OCI-LY7 (cell line): ENCODE measurements around the gene TPO. TPM values are rescaled to one million over a fixed set of nuclear protein-coding genes. Genes with fewer than 3 reads are reported as not detected.
A peak's percentile ranks its signal among the peaks of the same experiment; 100 is the strongest.

Experiments used
- BruUV-seq: library from RNA; stranded (reverse); fragments of 400-500 nt; replicated peaks from 2 replicates; lab custom pipeline; 2021; lab: Mats Ljungman, UMichigan
- CTCF ChIA-PET: fragments of 300-600 bp; sonication (Branson Sonifier 250); formaldehyde crosslinking; loops from one replicate; lab custom pipeline; 2022; ENCODE audit warnings: antibody characterized with exemption; ENCODE audit not compliant: unreplicated experiment; lab: Charles Lee
- POLR2A ChIA-PET: fragments of 300-600 bp; sonication (Branson Sonifier 250); formaldehyde crosslinking; loops from one replicate; lab custom pipeline; 2022; ENCODE audit warnings: antibody characterized with exemption; lab: Charles Lee
- DNase-seq: peaks from one replicate; pipeline ENCODE4 v3.0.0-alpha.2; 2015; ENCODE audit warnings: low spot score
- H2AFZ ChIP-seq: fragments of 200-600 bp; sonication (generic), shearing (Covaris generic); 2 replicates; pipeline ENCODE4 v1.6.1; 2014; ENCODE audit warnings: mild to moderate bottlenecking, antibody characterized with exemption, low read length, moderate library complexity
- H3K27ac ChIP-seq: fragments of 200-600 bp; sonication (generic); 2 replicates; pipeline ENCODE4 v1.5.1; 2014; ENCODE audit warnings: mixed run types, low read depth, mild to moderate bottlenecking, moderate library complexity, low read length, inconsistent platforms; ENCODE audit not compliant: poor library complexity, severe bottlenecking
- H3K36me3 ChIP-seq: fragments of 200-600 bp; sonication (generic); 2 replicates; pipeline ENCODE4 v1.6.1; 2014; ENCODE audit warnings: mild to moderate bottlenecking, antibody characterized with exemption, low read length, moderate library complexity, mixed read lengths; ENCODE audit not compliant: insufficient read depth
- H3K4me1 ChIP-seq: fragments of 200-600 bp; sonication (generic); 2 replicates; pipeline ENCODE4 v1.5.1; 2014; ENCODE audit warnings: mild to moderate bottlenecking, low read length; ENCODE audit not compliant: insufficient read depth, poor library complexity, severe bottlenecking
- H3K4me2 ChIP-seq: fragments of 200-600 bp; sonication (generic); 2 replicates; pipeline ENCODE4 v1.6.1; 2014; ENCODE audit warnings: mild to moderate bottlenecking, low read length
- H3K4me3 ChIP-seq: fragments of 200-600 bp; sonication (generic); 2 replicates; pipeline ENCODE4 v1.5.1; 2014; ENCODE audit warnings: mild to moderate bottlenecking, low read depth, low read length; ENCODE audit not compliant: poor library complexity, severe bottlenecking
- H3K79me2 ChIP-seq: fragments of 200-600 bp; sonication (generic); 2 replicates; pipeline ENCODE4 v1.6.1; 2016; ENCODE audit warnings: low read depth, mild to moderate bottlenecking, low read length, moderate library complexity, mixed read lengths; ENCODE audit not compliant: insufficient read depth
- H3K9me2 ChIP-seq: fragments of 200-600 bp; sonication (generic); 2 replicates; pipeline ENCODE4 v1.6.1; 2016; ENCODE audit warnings: mild to moderate bottlenecking, low read length, mixed read lengths; ENCODE audit not compliant: insufficient read depth
- H3K9me3 ChIP-seq: fragments of 200-600 bp; sonication (generic); 2 replicates; pipeline ENCODE4 v1.6.1; 2014; ENCODE audit warnings: mild to moderate bottlenecking, mixed run types, low read length, mixed read lengths
- H4K20me1 ChIP-seq: fragments of 200-600 bp; sonication (generic); 2 replicates; pipeline ENCODE4 v1.6.1; 2014; ENCODE audit warnings: mild to moderate bottlenecking, antibody characterized with exemption, low read length, moderate library complexity, mixed read lengths; ENCODE audit not compliant: insufficient read depth
- CTCF ChIP-seq: fragments of 200-600 bp; sonication (generic); conservative IDR thresholded peaks from 2 replicates; pipeline ENCODE4 v1.5.1; 2014; ENCODE audit warnings: mild to moderate bottlenecking, antibody characterized with exemption, low read length, moderate library complexity, mixed read lengths
- EZH2phosphoT487 ChIP-seq: fragments of 200-600 bp; sonication (generic); IDR thresholded peaks from 2 replicates; pipeline ENCODE4 v1.6.1; 2018; ENCODE audit warnings: low read depth, borderline replicate concordance, mild to moderate bottlenecking, mixed run types, antibody characterized with exemption, low read length, moderate library complexity, mixed read lengths
- intact Hi-C: fragments of 100-400 bp; cut with micrococcal nuclease; formaldehyde crosslinking; loops from one replicate; pipeline ENCODE4 v1.10.0; 2022; ENCODE audit not compliant: unreplicated experiment
- total RNA-seq, 2 experiments: library from RNA; depleted of rRNA in 1 of 2; stranded (reverse); fragments of >200 nt in 1 of 2; shearing (Covaris generic) in 1 of 2; gene quantifications; 2 replicates each; pipeline ENCODE4 v1.2.3, GENCODE V29; 2014 to 2022

Gene TPO
- total RNA-seq, 2 experiments from 2014 or later: not detected

- Histone ChIP-seq H2AFZ (no peak overlapping the region), H3K4me2 (no peak overlapping the region), H4K20me1 (no peaks in the 10 kb centered on the region), H3K27ac (no peak overlapping the region), H3K79me2 (no peaks in the 10 kb centered on the region), H3K36me3 (no peaks in the 10 kb centered on the region), H3K9me2 (no peaks in the 10 kb centered on the region), H3K9me3 (no peaks in the 10 kb centered on the region), H3K4me1 (no peaks in the 10 kb centered on the region), H3K4me3 (no peak overlapping the region)
- TF ChIP-seq EZH2phosphoT487: no peak
- ChIA-PET POLR2A (no interaction called here), CTCF (no interaction called here)
- BruUV-seq: no TSS peak
- intact Hi-C loops: loop anchor here (10.0 kb wide), 1 partner anchor 830 kb away; no protein-coding TSS in a partner anchor
- no peak for DNase-seq
These were observed 131.3 kb downstream of the TPO start for GRCh38 chr2:1544478-1545069.

- no peaks in the 10 kb centered on the region for H3K36me3 ChIP-seq
- H3K9me2 ChIP-seq: no peaks in the 10 kb centered on the region
- no peak overlapping the region for H3K4me2 ChIP-seq
- DNase-seq: peak; percentile 20
- no peaks in the 10 kb centered on the region for H4K20me1 ChIP-seq
- no peak overlapping the region for H3K4me3 ChIP-seq
- intact Hi-C loops: loop anchor here (1.0 to 10.0 kb wide), 2 partner anchors 692 to 831 kb away; no protein-coding TSS in a partner anchor
- POLR2A ChIA-PET: no interaction called here
- TF ChIP-seq EZH2phosphoT487: no peak
- TF ChIP-seq CTCF: peak; percentile 81
- BruUV-seq: no TSS peak
- no peak overlapping the region for H2AFZ ChIP-seq
- H3K79me2 ChIP-seq: no peaks in the 10 kb centered on the region
- H3K27ac ChIP-seq: no peak overlapping the region
- no peaks in the 10 kb centered on the region for H3K4me1 ChIP-seq
- CTCF ChIA-PET: no interaction called here
- H3K9me3 ChIP-seq: no peaks in the 10 kb centered on the region
These were observed 132.8 kb downstream of the TPO start for GRCh38 chr2:1546023-1546591.

GRCh38 chr2:1546901-1547300, 133.6 kb downstream of the TPO start:
- no peaks in the 10 kb centered on the region for H3K79me2 ChIP-seq
- DNase-seq: no peak
- H4K20me1 ChIP-seq: no peaks in the 10 kb centered on the region
- H3K9me2 ChIP-seq: no peaks in the 10 kb centered on the region
- BruUV-seq: no TSS peak
- H3K36me3 ChIP-seq: no peaks in the 10 kb centered on the region
- intact Hi-C loops: loop anchor here (1.0 to 10.0 kb wide), 2 partner anchors 693 to 832 kb away; no protein-coding TSS in a partner anchor
- no peak overlapping the region for H2AFZ ChIP-seq
- CTCF ChIA-PET: interaction anchor here (0.5 kb wide), 1 partner anchor 51 kb away, joined by 8 read pairs; no protein-coding TSS in a partner anchor
- H3K4me1 ChIP-seq: no peaks in the 10 kb centered on the region
- no peak overlapping the region for H3K4me3 ChIP-seq
- no peaks in the 10 kb centered on the region for H3K9me3 ChIP-seq
- POLR2A ChIA-PET: no interaction called here
- H3K27ac ChIP-seq: no peak overlapping the region
- no peak overlapping the region for H3K4me2 ChIP-seq
- TF ChIP-seq EZH2phosphoT487 (no peak), CTCF (peak; percentile 37; the same call in 1 of the 2 replicates)
